Testis (tissue), 2 donors: ENCODE data around the gene GRM7.

ENCODE experiments used
- CTCF ChIP-seq, 3 experiments: fragments of 450-650 bp in 2 of 3; fragments of 200-600 bp in 1 of 3; sonication (generic) in 1 of 3; IDR thresholded peaks; one replicate each; pipeline ENCODE4 v1.5.1; 2016 to 2019; ENCODE audit warnings: antibody characterized with exemption in 3 of 3, mild to moderate bottlenecking in 2 of 3, moderate library complexity in 1 of 3
- POLR2A ChIP-seq: fragments of 450-650 bp; IDR thresholded peaks from one replicate; pipeline ENCODE4 v1.6.1; 2017; ENCODE audit warnings: antibody characterized with exemption, mild to moderate bottlenecking, moderate library complexity

- no peak for TF ChIP-seq CTCF (IDR thresholded peaks at IDR 0.05)
- no peak for TF ChIP-seq POLR2A
Observed at GRCh38 chr3:7646851-7647250, 785.9 kb downstream of the GRM7 start.
